ENCODE data around the gene ALDH1L2.

DNA sequence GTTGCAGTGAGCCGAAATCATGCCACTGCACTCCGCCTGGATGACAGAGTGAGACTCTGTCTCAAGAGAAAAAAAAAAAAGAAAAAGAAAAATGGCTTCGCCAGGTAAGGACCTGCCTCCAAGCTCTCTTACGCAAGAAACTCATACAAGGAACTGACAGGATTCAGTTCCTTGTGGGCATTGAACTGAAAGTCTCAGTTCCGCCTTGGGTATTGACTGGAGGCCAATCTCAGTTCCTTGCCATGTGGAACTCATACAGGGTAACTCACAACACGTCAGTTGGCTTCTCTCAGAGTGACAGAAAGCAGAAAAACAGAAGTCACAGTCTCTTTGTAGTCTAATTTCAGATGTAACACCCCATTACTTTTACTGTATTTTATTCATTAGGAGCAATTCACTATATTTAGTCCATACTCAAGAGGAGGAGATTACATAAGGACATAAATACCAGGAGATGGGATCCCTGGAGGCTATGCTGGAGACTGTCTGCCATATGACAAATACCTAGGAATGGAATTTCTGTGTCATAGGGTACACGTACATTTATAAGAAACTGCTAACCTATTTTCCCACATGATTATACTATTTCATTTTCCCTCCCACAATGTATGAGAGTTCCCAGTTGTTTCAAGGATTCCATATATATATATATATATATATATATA lies 109.5 kb downstream of the ALDH1L2 start:
- TF ChIP-seq ZNF146 (tag by site-specific recombination; IDR thresholded peaks at IDR 0.05) (no peak), ZNF629 (tag by site-specific recombination; IDR thresholded peaks at IDR 0.05) (no peak), ZNF221 (tag by site-specific recombination; IDR thresholded peaks at IDR 0.05; ENCODE audit: borderline replicate concordance) (no peak)
- TF ChIP-seq, protein P1, sequence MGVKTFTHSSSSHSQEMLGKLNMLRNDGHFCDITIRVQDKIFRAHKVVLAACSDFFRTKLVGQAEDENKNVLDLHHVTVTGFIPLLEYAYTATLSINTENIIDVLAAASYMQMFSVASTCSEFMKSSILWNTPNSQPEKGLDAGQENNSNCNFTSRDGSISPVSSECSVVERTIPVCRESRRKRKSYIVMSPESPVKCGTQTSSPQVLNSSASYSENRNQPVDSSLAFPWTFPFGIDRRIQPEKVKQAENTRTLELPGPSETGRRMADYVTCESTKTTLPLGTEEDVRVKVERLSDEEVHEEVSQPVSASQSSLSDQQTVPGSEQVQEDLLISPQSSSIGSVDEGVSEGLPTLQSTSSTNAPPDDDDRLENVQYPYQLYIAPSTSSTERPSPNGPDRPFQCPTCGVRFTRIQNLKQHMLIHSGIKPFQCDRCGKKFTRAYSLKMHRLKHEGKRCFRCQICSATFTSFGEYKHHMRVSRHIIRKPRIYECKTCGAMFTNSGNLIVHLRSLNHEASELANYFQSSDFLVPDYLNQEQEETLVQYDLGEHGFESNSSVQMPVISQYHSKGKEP (tag by site-specific recombination; IDR thresholded peaks at IDR 0.05) = no peak
- TF ChIP-seq, protein P2, sequence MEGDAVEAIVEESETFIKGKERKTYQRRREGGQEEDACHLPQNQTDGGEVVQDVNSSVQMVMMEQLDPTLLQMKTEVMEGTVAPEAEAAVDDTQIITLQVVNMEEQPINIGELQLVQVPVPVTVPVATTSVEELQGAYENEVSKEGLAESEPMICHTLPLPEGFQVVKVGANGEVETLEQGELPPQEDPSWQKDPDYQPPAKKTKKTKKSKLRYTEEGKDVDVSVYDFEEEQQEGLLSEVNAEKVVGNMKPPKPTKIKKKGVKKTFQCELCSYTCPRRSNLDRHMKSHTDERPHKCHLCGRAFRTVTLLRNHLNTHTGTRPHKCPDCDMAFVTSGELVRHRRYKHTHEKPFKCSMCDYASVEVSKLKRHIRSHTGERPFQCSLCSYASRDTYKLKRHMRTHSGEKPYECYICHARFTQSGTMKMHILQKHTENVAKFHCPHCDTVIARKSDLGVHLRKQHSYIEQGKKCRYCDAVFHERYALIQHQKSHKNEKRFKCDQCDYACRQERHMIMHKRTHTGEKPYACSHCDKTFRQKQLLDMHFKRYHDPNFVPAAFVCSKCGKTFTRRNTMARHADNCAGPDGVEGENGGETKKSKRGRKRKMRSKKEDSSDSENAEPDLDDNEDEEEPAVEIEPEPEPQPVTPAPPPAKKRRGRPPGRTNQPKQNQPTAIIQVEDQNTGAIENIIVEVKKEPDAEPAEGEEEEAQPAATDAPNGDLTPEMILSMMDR (tag by site-specific recombination; IDR thresholded peaks at IDR 0.05) = no peak

All from HEK293 (cell line).